H9 (cell line): ENCODE measurements around the gene GAPDH. TPM values are rescaled to one million over a fixed set of nuclear protein-coding genes. Genes with fewer than 3 reads are reported as not detected.

Source experiments
- total RNA-seq: library from RNA; stranded (reverse); gene quantifications from 2 replicates; pipeline ENCODE4 v1.2.1, GENCODE V29; 2021

The GAPDH gene
- total RNA-seq, 1 experiment from 2014 or later: 4,581 TPM

Other genes with a start within 250 kb of the GAPDH start
- 17.7 and 20.0 TPM in 2 replicates for gene PLEKHG6, start 223.8 kb upstream of the GAPDH start, total RNA-seq
- 55.9 and 59.9 TPM in 2 replicates for gene TNFRSF1A, start 192.4 kb upstream of the GAPDH start, total RNA-seq
- 104 and 111 TPM in 2 replicates for gene SCNN1A, start 159.0 kb upstream of the GAPDH start, total RNA-seq
- gene LTBR, start 150.4 kb upstream of the GAPDH start, total RNA-seq: 3.4 and 4.8 TPM in 2 replicates
- gene CD27, start 89.6 kb upstream of the GAPDH start, total RNA-seq: 0.29 and 0.37 TPM in 2 replicates
- gene TAPBPL, start 82.5 kb upstream of the GAPDH start, total RNA-seq: 1.4 and 2.3 TPM in 2 replicates
- gene VAMP1, start 63.8 kb upstream of the GAPDH start, total RNA-seq: 10.3 TPM in 2 replicates
- gene MRPL51, start 41.3 kb upstream of the GAPDH start, total RNA-seq: 321 and 329 TPM in 2 replicates
- 105 and 114 TPM in 2 replicates for gene NCAPD2, start 40.4 kb upstream of the GAPDH start, total RNA-seq
- 16.3 and 17.9 TPM in 2 replicates for gene IFFO1, start 21.5 kb downstream of the GAPDH start, total RNA-seq
- gene NOP2, start 33.8 kb downstream of the GAPDH start, total RNA-seq: 136 and 137 TPM in 2 replicates
- gene CHD4, start 72.9 kb downstream of the GAPDH start, total RNA-seq: 334 and 346 TPM in 2 replicates
- gene LPAR5, start 101.4 kb downstream of the GAPDH start, total RNA-seq: 0.22 TPM in 2 replicates
- 1.3 and 1.9 TPM in 2 replicates for gene ACRBP, start 112.9 kb downstream of the GAPDH start, total RNA-seq
- gene ING4, start 128.6 kb downstream of the GAPDH start, total RNA-seq: 20.1 TPM in 2 replicates
- gene ZNF384, start 154.9 kb downstream of the GAPDH start, total RNA-seq: 83.5 and 88.0 TPM in 2 replicates
- gene PIANP, start 166.3 kb downstream of the GAPDH start, total RNA-seq: 5.2 and 6.6 TPM in 2 replicates
- 34.2 and 35.9 TPM in 2 replicates for gene COPS7A, start 189.5 kb downstream of the GAPDH start, total RNA-seq
- 244 and 258 TPM in 2 replicates for gene MLF2, start 218.6 kb downstream of the GAPDH start, total RNA-seq
- 422 and 438 TPM in 2 replicates for gene PTMS, start 231.8 kb downstream of the GAPDH start, total RNA-seq
- gene LAG3, start 238.0 kb downstream of the GAPDH start, total RNA-seq: 1.7 and 2.2 TPM in 2 replicates